ENCODE measurements around the gene MSS51. TPM values are rescaled to one million over a fixed set of nuclear protein-coding genes. Genes with fewer than 3 reads are reported as not detected.

Gene MSS51
- total RNA-seq, 1 donor, result 2.2 TPM

- H3K9me3 ChIP-seq (ENCODE audit: low read depth, low read length), result no peaks in the 10 kb centered on the region
- no peak overlapping the region for H2AFZ ChIP-seq (ENCODE audit: low read length)
- no peaks in the 10 kb centered on the region for H3K4me1 ChIP-seq (ENCODE audit: insufficient read depth, low read length)
- peaks cover 9% of the 10 kb centered on the region for H4K20me1 ChIP-seq (ENCODE audit: insufficient read depth, low read length)
- H3K36me3 ChIP-seq (ENCODE audit: insufficient read depth, low read length), result peaks cover 69% of the 10 kb centered on the region
- no peak for TF ChIP-seq CTCF (IDR thresholded peaks at IDR 0.05; ENCODE audit: extremely low read depth, low read depth, low read length)
- DNase-seq (ENCODE audit: insufficient read length, low spot score, missing footprints), result no peak
- H3K79me2 ChIP-seq (ENCODE audit: insufficient read depth, low read length), result peaks cover 26% of the 10 kb centered on the region
- H3K27ac ChIP-seq (ENCODE audit: low read depth, low read length), result no peak overlapping the region
- H3K27me3 ChIP-seq (ENCODE audit: insufficient read depth, low read length), result no peaks in the 10 kb centered on the region
- H3K4me3 ChIP-seq (ENCODE audit: insufficient read depth, low read length), result no peak overlapping the region
- H3K4me2 ChIP-seq (ENCODE audit: insufficient read depth, low read length), result no peak overlapping the region
Observed at GRCh38 chr10:73386583-73386982, 46.8 kb downstream of the MSS51 start.

- Histone ChIP-seq H3K4me3 (ENCODE audit: insufficient read depth, low read length) (no peak overlapping the region), H4K20me1 (ENCODE audit: insufficient read depth, low read length) (peaks cover 3% of the 10 kb centered on the region), H3K27me3 (ENCODE audit: insufficient read depth, low read length) (no peaks in the 10 kb centered on the region), H3K79me2 (ENCODE audit: insufficient read depth, low read length) (no peaks in the 10 kb centered on the region), H3K9me3 (ENCODE audit: low read depth, low read length) (no peaks in the 10 kb centered on the region), H2AFZ (ENCODE audit: low read length) (no peak overlapping the region), H3K27ac (ENCODE audit: low read depth, low read length) (no peak overlapping the region), H3K4me1 (ENCODE audit: insufficient read depth, low read length) (no peaks in the 10 kb centered on the region), H3K4me2 (ENCODE audit: insufficient read depth, low read length) (no peak overlapping the region), H3K36me3 (ENCODE audit: insufficient read depth, low read length) (peaks cover 78% of the 10 kb centered on the region)
- TF ChIP-seq CTCF (IDR thresholded peaks at IDR 0.05; ENCODE audit: extremely low read depth, low read depth, low read length), result no peak
- DNase-seq (ENCODE audit: insufficient read length, low spot score, missing footprints), result no peak
Observed at GRCh38 chr10:73379064-73379748, 54.2 kb downstream of the MSS51 start.

GRCh38 chr10:73376679-73377078 lies 56.7 kb downstream of the MSS51 start:
- H2AFZ ChIP-seq (ENCODE audit: low read length), result no peak overlapping the region
- H3K9me3 ChIP-seq (ENCODE audit: low read depth, low read length), result no peaks in the 10 kb centered on the region
- no peaks in the 10 kb centered on the region for H3K27me3 ChIP-seq (ENCODE audit: insufficient read depth, low read length)
- peaks cover 3% of the 10 kb centered on the region for H4K20me1 ChIP-seq (ENCODE audit: insufficient read depth, low read length)
- H3K27ac ChIP-seq (ENCODE audit: low read depth, low read length), result no peak overlapping the region
- no peaks in the 10 kb centered on the region for H3K79me2 ChIP-seq (ENCODE audit: insufficient read depth, low read length)
- H3K4me1 ChIP-seq (ENCODE audit: insufficient read depth, low read length), result no peaks in the 10 kb centered on the region
- TF ChIP-seq CTCF (IDR thresholded peaks at IDR 0.05; ENCODE audit: extremely low read depth, low read depth, low read length), result no peak
- DNase-seq (ENCODE audit: insufficient read length, low spot score, missing footprints), result no peak
- no peak overlapping the region for H3K4me2 ChIP-seq (ENCODE audit: insufficient read depth, low read length)
- peaks cover 58% of the 10 kb centered on the region for H3K36me3 ChIP-seq (ENCODE audit: insufficient read depth, low read length)
- H3K4me3 ChIP-seq (ENCODE audit: insufficient read depth, low read length), result no peak overlapping the region

Other genes with a start within 250 kb of the MSS51 start
- gene DNAJC9, start 186.3 kb downstream of the MSS51 start, total RNA-seq, result 14.7 and 18.8 TPM in 2 replicates
- 78.7 and 80.7 TPM in 2 replicates for gene MRPS16, start 180.9 kb downstream of the MSS51 start, total RNA-seq
- 1.1 and 1.2 TPM in 2 replicates for gene CFAP70, start 74.7 kb downstream of the MSS51 start, total RNA-seq
- 143 and 158 TPM in 2 replicates for gene ANXA7, start 19.5 kb downstream of the MSS51 start, total RNA-seq
- 34.7 and 40.1 TPM in 2 replicates for gene PPP3CB, start 62.5 kb upstream of the MSS51 start, total RNA-seq
- 23.0 and 25.0 TPM in 2 replicates for gene USP54, start 157.8 kb upstream of the MSS51 start, total RNA-seq
- not detected in 2 replicates for gene MYOZ1, start 207.9 kb upstream of the MSS51 start, total RNA-seq
- gene SYNPO2L, start 222.5 kb upstream of the MSS51 start, total RNA-seq, result under 0.01 TPM in 1 of 2 replicates, not detected in the other

Data from osteoblast (primary cell).